Measurements from ENCODE around the gene LDAF1.

The LDAF1 gene

GRCh38 chr16:21223787-21224186 is 65.3 kb downstream of the LDAF1 start:
- H3K27ac ChIP-seq (ENCODE audit: low read depth, low read length) = no peak overlapping the region
- no peaks in the 10 kb centered on the region for H3K4me1 ChIP-seq (ENCODE audit: insufficient read depth, low read length)
- no peaks in the 10 kb centered on the region for H3K36me3 ChIP-seq (ENCODE audit: insufficient read depth, low read length)
- H3K27me3 ChIP-seq (ENCODE audit: control insufficient read depth in 1 of 2, insufficient read depth in 2 of 2, low read length in 2 of 2) = peaks cover 0 to 5% of the 10 kb centered on the region in 2 donors
- no peak overlapping the region for H3K9ac ChIP-seq (ENCODE audit: low read length)
- no peak overlapping the region for H3K4me3 ChIP-seq (ENCODE audit: low read depth in 1 of 2, low read length in 2 of 2)
- H3K9me3 ChIP-seq (ENCODE audit: low read length) = no peaks in the 10 kb centered on the region

DNA sequence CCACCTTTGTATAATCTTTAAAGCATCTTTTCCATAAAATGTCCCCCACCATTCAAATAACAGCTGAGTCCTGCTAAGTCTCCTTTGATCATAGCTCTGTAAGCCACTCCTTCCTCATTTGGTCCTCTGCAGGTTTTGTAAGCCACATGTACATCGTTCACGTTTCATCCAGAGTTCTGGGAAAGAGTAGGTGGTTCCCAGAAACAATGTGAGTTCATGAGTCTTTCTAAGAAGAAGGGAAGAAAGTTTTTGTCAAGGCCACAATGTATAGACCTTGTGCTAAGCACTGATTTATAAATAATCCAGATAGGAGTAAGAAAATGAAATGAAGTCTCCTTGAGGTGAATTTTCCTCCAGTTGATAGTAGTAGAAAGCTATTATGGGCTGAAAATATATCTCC is 66.3 kb downstream of the LDAF1 start:
- H3K4me3 ChIP-seq (ENCODE audit: low read depth in 1 of 2, low read length in 2 of 2) = no peak overlapping the region
- H3K36me3 ChIP-seq (ENCODE audit: insufficient read depth, low read length) = no peaks in the 10 kb centered on the region
- no peak overlapping the region for H3K9ac ChIP-seq (ENCODE audit: low read length)
- peaks cover 0 to 5% of the 10 kb centered on the region in 2 donors for H3K27me3 ChIP-seq (ENCODE audit: control insufficient read depth in 1 of 2, insufficient read depth in 2 of 2, low read length in 2 of 2)
- H3K27ac ChIP-seq (ENCODE audit: low read depth, low read length) = no peak overlapping the region
- no peaks in the 10 kb centered on the region for H3K4me1 ChIP-seq (ENCODE audit: insufficient read depth, low read length)
- H3K9me3 ChIP-seq (ENCODE audit: low read length) = no peaks in the 10 kb centered on the region

- Histone ChIP-seq H3K4me1 (ENCODE audit: insufficient read depth, low read length) (no peaks in the 10 kb centered on the region), H3K36me3 (ENCODE audit: insufficient read depth, low read length) (no peaks in the 10 kb centered on the region), H3K27ac (ENCODE audit: low read depth, low read length) (no peak overlapping the region), H3K9ac (ENCODE audit: low read length) (no peak overlapping the region), H3K9me3 (ENCODE audit: low read length) (no peaks in the 10 kb centered on the region), H3K27me3 (ENCODE audit: control insufficient read depth in 1 of 2, insufficient read depth in 2 of 2, low read length in 2 of 2) (peaks cover 0 to 5% of the 10 kb centered on the region in 2 donors), H3K4me3 (ENCODE audit: low read depth in 1 of 2, low read length in 2 of 2) (no peak overlapping the region)
These were observed 68.3 kb downstream of the LDAF1 start for GRCh38 chr16:21226749-21227148.

- Histone ChIP-seq H3K4me1 (ENCODE audit: insufficient read depth, low read length) (no peaks in the 10 kb centered on the region), H3K4me3 (ENCODE audit: low read depth in 1 of 2, low read length in 2 of 2) (no peak overlapping the region), H3K27ac (ENCODE audit: low read depth, low read length) (no peak overlapping the region), H3K27me3 (ENCODE audit: control insufficient read depth in 1 of 2, insufficient read depth in 2 of 2, low read length in 2 of 2) (peaks cover 0 to 4% of the 10 kb centered on the region in 2 donors), H3K36me3 (ENCODE audit: insufficient read depth, low read length) (no peaks in the 10 kb centered on the region), H3K9me3 (ENCODE audit: low read length) (no peaks in the 10 kb centered on the region), H3K9ac (ENCODE audit: low read length) (no peak overlapping the region)
These were observed 69.4 kb downstream of the LDAF1 start for GRCh38 chr16:21227866-21228265.

DNA sequence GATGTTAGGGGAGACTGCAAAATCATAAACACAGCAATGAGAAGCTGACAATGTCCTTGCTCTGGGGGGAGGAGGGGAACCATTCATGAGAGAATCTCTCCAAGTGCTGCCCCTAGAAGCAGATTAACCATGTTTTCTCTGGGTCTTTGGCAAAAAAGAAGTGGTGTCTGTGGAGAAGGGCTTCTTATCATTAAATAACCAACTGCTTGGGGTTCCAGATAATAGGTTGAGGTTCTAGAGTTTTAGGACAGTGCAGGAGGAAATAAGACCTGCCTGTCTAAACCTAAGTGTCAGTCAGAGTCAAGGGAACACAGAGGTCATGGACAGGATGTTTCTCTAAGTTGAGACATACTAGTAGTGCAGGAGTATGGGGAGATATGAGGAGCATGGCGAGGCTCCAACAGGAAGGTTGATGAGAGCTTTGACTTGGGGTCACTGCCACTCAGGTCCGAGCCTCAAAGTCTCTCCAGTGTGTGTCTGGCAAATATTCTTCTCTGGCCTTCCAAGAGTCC is 69.9 kb downstream of the LDAF1 start:
- Histone ChIP-seq H3K27ac (ENCODE audit: low read depth, low read length) (no peak overlapping the region), H3K4me3 (ENCODE audit: low read depth in 1 of 2, low read length in 2 of 2) (no peak overlapping the region)

More for the DNA sequence above, 69.9 kb downstream of the LDAF1 start:
- H3K4me1 ChIP-seq (ENCODE audit: insufficient read depth, low read length) = no peaks in the 10 kb centered on the region
- no peaks in the 10 kb centered on the region for H3K27me3 ChIP-seq (ENCODE audit: control insufficient read depth in 1 of 2, insufficient read depth in 2 of 2, low read length in 2 of 2)
- no peaks in the 10 kb centered on the region for H3K9me3 ChIP-seq (ENCODE audit: low read length)
- H3K36me3 ChIP-seq (ENCODE audit: insufficient read depth, low read length) = no peaks in the 10 kb centered on the region
- no peak overlapping the region for H3K9ac ChIP-seq (ENCODE audit: low read length)

Data from muscle layer of colon (tissue), 2 donors.